HG02571 (cell line): ENCODE measurements around the gene ACER3.
"Not testable (repeated sequence)": the region's sequence is repeated elsewhere in the genome, so short reads cannot be mapped to it uniquely, and the experiment has no call there.

ENCODE experiments used
- ATAC-seq: cut with Tn5 transposase; IDR thresholded peaks from one replicate; pipeline ENCODE4 v1.9.1; 2021; ENCODE audit warnings: mild to moderate bottlenecking, moderate library complexity; ENCODE audit not compliant: unreplicated experiment

ACER3 gene

DNA sequence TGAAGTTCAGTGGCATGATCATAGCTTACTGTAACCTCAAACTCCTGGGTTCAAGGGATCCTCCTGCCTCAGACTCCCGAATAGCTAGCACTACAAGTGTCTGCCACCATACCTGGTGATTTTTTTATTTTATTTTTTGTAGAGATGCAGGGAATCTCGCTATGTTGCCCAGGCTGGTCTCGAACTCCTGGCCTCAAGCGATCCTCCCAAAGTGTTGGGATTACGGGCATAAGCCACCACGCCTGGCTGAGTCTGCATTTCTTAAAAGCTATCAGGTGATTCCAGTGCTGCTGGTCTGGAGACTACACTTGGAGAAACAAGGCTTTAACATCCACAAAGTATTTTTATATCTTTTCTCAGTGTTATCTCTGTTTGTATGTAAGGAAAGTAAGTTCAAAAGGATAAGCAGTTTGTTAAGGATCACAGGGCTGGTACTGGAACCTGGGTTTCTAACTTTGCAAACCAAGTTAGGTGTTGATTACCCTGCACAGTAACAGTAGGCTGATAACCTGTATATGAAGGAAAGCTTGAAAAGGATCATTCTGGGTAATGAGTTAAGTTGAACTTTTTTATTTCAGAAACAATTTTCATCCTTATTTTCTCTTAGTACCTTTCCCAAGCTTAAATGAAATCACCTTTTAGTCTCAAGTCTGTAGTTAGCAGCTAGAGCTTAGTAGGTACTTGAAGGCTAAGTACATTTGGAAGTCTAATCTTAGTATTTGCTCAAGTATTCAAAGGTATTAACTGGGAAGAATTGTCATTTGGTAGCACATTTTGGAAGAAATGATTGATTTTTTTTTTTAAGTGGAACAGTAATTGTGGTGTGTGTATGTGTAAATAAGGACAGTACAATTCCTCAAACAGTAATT is 12.5 kb downstream of the ACER3 start:
- ATAC-seq, result no peak

DNA sequence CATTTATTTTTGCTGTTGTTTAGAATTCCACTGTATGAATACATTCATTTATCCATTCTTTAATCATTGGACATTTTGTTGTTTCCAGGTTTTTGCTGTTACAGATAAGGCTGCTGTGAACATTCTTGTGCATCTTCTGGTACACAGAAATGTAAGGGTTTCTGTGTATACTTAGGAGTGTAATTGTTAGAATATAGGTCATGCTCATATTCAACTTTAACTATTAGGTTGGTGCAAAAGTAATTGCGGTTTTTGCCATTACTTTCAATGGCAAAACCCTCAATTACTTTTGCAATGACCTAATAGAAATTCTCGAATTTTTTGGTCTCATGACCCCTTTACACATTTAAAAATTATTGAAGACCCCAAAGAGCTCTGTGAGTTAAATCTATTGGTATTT is 17.3 kb downstream of the ACER3 start:
- ATAC-seq, result no peak

DNA sequence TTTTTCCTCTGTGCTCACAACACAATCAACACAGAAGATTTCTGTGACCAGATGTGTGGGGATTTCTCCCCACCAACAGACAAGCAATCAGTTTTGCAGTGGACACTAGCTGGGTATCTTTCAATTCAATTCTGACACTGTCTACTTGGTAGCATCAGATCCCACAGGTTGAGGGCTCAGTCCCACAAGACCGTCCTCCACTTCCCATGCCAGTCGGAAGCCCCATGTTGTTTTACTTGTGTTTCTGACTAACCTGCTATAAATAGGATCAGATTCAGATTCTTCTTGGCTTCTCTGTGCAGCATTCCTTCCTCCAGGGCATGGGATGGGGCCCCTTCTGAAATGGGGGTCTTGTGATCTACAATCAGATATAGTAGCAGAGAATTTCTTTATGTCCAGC is 19.6 kb downstream of the ACER3 start:
- no peak for ATAC-seq

DNA sequence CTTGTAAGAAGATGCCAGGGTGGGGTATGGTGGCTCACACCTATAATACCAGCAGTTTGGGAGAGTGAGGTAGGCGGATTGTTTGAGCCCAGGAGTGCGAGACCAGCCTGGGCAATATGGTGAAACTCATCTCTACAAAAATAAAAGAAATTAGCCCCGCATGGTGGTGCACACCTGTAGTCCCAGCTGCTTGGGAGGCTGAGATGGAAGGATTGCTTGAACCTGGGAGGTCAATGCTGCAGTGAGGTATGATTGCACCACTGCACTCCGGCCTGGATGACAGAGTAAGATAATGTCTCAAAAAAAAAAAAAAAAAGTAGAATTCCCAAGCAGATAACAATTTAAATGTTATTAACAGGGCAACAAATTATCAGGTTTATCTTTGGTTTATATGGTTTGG is 20.2 kb downstream of the ACER3 start:
- no peak for ATAC-seq

DNA sequence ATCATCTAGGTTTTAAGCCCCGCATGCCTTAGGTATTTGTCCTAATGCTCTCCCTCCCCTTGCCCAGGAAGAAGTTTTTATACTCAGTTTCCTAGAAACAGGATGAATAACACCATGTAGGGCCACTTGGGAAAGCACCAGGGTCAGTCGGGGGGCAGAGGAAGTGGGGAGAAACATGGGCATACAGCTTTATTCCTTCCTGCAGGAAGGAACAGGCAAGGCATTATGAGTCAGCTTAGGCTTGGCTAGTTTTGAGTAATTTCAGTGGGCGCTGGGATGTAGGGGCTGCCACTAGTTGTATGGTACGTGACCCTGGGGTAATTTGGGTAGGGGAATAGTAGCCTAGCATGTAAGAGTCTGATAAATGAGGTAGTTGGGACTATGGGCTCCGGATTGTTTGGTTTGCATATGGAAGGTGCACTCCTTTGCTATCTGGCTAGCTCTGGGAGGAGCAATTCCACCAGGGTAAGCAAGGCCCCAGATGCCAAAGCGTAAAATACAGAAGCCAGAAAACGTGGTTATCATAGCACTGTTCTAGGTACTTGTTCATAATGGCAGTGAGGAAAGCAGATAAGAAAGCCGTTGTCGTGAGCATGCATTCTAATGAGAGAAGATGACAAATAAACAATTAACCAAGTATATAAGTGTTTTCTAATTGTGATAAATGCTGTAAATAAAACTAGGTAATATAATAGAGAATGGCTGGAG is 24.8 kb downstream of the ACER3 start:
- ATAC-seq, result no peak

DNA sequence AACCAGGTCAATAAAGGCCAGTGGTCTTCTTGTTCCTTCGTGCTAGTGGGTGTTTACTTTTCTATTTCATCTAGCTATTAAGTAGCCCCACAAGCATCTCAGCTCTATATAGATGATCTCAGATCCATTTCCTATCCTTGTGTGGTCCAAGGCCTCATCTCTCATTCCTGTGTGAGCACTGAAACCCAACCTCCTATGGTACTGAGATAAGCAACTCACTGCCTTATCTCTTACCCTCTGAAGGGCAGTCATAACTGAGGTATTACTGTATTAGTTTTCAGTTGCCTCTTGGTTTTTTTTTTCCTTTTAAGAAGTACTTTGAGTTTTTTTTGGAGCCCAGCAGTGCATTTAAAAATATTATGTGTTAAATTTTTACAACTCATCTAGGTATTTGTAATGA is 28.3 kb downstream of the ACER3 start:
- no peak for ATAC-seq

DNA sequence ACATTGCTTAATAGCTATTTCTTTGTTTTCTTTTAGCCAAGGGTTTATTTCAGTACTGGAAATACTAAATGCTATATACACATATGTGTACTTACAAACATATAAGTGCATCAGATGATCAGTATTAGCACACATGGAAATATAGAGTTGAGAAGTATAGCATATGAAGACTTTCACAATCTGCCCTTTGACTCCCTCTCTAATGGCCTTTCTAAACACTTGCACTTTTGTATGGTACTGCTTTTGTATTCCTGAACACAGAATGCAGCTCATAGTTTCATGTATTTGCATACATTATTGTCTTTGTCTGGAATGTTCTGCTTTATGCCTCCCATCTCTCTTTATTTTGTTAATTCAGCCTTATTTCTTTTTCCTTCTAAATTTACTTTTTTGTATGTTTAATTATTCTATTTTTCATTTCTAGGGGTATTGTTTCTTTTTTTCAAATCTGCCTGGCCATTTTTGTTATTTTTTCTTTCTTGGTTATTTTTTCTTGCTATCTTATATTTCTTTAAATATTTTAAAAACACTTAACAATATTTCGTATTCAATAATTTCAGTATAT is 28.8 kb downstream of the ACER3 start:
- no peak for ATAC-seq

DNA sequence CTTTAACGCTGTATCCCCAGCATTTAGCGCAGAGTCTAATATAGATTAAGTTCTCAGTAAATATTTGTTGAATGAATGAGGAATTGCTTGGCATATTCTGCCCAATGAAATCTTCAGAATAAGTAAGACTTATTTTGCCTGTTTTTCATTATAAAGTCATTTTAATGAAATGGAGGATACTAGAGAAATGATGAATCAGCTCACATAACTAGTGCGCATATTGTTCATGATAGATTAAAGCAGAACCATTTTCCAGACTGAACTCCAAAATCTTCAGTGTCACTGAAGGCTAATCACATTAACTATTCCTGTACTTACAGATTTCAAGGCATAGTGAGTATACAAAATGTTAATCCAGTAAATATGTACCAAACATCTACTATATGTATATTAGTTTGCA is 29.6 kb downstream of the ACER3 start:
- no peak for ATAC-seq

DNA sequence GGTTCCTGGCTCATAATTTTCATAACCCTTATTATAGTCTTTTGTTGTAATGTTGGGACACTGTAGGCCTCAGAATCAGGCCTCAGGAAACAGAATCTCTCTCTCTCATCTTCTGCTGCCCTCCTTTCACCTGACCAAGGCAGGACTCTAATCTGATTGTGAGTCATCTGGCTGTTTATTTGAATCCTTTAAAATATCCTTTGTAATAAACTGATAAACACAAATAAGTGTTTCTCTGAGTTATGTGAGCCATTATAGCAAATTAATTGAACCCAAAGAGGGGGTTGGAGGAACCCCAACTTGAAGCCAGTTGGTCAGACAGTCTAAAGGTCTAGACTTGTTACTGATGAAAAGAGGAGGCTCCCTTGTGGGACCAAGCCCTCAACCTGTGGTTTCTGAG is 30.6 kb downstream of the ACER3 start:
- ATAC-seq, result no peak

DNA sequence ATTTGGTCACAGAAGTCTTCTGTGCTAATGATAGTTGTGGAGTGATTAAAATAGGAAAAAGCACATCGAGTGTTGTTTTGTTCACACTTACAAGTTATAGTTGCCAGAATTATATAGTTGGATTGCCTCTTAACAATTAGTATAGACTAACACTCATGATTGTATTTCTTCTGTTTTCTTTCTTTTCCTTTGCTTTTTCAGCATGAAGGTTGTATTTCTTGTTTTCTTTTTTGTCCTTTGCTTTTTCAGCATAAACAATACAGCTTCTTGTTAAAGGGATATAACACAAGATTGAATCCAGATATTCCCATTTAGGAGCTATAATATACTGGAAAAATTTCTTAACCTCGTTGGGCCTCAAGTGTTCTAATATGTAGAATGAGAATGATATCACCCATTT is 31.1 kb downstream of the ACER3 start:
- ATAC-seq, result no peak

DNA sequence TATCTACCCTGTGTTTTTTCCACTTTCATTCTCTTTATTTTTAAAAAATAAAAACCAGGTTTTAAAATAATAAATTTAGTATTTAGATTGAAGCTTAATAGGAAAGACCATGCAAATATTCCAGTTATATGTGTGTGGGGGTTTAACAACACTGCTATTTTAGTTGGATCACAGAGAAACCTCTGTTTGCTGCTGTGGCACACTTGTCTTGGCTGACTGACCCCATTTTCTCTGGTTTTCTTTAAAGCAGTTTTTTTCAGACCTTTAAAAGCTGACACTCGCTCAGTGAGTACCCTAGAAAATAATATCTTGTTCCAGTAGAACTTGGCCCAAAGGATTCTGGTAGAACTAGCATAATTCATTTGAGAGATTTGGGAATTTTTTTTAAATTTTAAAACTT is 31.6 kb downstream of the ACER3 start:
- ATAC-seq, result no peak

DNA sequence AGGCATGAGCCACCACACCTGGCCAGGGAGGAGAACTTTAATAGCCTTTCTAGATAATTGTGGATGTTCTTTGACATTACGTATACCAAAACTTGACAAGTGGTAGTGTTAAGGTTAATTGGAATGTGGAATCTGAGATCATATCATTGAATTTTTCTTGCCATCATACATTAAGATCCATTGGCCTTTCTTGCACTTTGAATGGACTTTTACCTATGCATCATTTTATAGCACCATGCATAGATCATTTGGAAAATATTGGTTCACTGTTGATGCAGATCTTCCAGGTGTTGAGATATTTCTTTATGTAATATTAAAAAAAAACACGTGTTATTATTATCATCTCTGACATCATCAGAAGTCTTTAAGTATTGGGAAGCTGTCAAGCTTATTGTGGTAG is 36.5 kb downstream of the ACER3 start:
- ATAC-seq, result no peak

DNA sequence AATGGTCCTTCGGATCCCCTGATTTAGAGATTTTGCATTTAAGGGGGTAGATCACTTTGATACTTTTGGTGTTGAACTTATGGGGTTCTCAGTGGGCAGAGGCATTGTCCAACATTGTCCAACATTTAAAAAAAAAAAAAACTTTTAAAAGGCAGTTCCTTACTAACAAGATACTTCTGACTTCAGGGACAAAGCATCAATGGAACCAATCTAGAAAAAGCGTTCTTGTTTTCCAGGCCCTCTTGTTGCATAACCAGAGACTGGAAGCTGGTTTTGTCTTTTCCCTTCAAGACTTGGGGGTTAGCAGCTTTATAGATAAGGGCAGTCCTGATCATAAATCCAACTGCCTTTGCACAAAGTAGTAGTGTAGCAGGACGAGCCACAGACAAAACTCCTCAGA is 40.4 kb downstream of the ACER3 start:
- ATAC-seq, result no peak

DNA sequence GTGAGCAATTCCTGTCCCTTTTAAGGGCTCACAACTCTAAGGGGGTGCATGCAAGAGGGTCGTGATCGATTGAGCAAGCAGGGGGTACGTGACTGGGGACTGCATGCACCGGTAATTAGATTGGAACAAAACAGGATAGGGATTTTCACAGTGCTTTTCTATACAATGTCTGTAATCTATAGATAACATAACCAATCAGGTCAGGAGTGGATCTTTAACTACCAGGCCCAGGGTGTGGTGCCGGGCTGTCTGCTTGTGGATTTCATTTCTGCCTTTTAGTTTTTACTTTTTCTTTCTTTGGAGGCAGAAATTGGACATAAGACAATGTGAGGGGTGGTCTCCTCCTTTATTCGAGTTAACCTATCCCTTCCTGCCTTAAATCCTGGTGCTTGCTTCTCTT is 40.9 kb downstream of the ACER3 start:
- ATAC-seq, result not testable (repeated sequence)

DNA sequence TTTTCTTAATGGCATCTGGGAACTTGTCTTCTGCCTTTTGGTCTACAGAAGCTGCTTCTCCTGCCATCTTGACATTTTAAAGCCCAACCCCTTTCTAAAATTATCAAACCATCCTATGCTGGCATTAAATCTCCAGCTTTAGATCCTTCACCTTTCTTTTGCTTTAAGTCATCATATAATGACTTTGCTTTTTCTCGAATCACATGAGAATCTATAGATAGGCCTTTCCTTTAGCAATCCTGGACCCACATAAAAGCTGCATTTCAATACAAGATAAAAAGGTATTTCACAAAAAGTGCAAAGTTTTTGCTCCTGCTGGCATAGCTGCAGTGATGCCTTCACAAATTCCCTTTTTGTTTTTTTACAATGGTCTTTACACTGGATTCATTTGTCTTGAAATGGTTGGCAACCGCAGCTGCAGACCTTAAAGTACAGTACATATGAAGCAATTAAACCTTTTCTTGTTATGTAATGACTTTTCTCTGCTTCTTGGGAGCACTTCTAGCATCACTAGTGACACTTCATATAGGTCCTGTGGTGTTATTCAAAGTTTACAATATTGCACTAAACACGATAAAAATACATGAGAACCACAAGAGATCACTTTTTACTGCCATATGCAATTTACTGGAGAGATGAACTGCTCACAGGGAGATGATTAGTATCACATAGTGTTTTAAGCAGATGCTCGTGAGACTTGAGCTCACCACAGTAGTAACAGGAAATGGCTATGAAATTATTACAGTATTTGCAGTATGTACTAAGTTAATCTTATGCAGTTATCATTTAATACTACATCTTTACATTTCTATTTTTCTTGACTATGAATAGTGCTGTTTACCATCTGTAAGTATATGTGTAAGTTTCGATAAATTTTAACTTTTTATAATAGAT is 41.6 kb downstream of the ACER3 start:
- ATAC-seq, result no peak

DNA sequence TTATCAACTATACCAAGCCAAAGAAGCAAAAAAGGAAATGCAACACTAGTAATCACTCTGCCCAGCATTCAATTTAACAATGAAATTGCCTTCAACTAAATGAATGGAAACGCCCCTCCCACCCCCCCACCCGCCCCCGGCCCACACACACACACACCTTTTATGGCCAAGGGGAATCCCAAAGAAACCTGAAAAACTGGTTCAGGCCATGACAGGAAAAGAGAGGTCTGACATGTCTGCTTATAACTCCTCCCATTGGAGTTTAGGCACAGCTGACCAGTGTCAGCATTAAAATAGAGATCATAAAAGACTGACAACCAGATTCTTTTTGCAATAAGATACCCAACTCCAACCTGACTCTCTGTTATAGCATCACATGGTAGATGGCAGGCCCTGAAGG is 42.6 kb downstream of the ACER3 start:
- ATAC-seq, result no peak

DNA sequence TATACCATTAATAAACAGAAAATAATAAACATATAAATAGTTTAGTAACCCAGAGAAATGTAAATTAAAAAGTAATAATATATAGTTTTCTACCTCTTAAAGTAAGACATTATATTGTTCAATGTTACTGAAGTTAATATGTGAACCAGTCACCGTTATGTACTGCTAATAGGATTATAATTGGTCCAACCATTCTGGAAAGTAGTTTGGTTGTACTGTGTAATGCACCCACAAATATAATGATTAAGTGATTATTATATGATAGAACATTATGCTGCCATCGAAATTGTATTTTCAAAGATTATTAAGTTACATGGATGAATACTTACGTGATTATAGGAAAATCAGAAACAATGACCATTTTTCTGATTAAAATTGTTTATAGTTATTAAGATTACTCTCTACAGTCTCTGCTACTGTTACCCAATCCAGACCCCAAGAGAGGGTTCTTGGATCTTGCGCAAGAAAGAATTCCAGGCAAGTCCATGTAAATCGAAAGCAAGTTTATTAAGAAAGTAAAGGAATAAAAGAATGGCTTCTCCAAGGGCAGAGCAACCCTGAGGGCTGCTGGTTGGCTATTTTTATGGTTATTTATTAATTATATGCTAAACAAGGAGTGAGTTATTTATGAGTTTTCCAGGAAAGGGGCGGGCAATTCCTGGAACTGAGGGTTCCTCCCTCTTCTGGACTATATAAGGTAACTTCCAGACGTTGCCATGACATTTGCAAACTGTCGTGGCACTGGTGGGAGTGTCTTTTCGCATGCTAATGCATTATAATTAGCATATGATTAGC is 50.1 kb downstream of the ACER3 start:
- no peak for ATAC-seq

DNA sequence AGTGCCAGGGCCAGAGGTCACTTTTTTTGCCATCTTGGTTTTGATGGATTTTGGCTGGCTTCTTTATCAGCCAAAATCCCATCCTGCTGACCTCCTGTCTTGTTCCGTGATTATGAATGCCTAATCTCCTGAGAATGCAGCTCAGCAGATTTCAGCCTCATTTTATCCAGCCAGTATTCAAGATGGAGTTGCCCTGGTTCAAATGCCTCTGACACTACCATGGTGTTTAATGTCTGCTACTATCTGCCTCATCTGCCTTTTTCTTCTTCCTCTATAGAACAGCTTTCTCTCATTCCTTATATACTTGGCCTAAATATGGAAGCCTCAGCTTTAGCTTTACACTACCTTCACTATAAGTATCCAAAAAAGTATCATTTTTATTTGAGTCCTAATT is 50.7 kb downstream of the ACER3 start:
- ATAC-seq, result no peak

DNA sequence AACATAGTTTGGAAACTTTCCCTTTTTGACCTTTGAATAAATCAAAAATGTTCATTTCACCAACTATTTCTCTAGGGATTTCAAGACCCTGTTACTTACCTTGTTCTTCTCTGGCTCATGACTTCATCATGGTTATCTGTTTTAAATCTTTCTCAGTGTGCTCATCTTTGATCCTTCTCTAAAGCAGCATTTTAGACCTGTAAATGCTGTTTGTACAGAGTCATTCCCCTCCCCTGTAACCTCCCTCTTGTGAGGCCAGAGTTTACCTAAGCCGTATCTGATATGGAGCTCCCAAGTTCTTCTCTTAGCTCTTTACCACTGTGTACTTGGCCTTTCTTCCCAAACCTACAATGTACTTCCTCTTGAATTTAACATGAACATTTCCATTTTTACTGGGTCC is 56.0 kb downstream of the ACER3 start:
- ATAC-seq, result no peak

DNA sequence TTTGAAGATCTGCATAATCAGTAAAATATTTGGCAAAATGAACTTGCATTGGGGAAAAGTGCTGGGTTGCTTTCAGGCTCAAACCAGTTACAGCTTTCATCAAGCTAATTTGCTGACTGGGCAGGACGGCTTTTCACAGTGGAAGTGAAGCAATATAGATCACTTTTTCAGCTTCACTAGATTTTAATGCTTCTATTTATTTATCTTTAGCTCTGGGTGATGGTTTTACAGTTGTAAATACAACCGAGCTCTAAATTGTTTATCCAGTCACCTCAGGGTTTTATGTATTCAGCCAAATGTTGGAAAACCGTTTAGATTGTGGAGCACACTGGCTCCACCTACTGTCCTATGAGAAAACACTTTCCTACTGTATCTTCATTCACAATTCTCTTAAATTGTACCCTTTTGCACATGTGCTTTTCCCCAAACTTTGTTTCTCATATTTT is 58.2 kb downstream of the ACER3 start:
- no peak for ATAC-seq
